ENCODE data around the gene GNAS-AS1.

- no peak for TF ChIP-seq GATA2 (IDR thresholded peaks at IDR 0.05; ENCODE audit: low read depth, low read length)
- TF ChIP-seq GATA3 (IDR thresholded peaks at IDR 0.05; ENCODE audit: low read depth, low read length): no peak
Observed at GRCh38 chr20:58838174-58838573, 12.5 kb downstream of the GNAS-AS1 start.
